ENCODE results near the gene CAMK1G.
A peak's percentile ranks its signal among the peaks of the same experiment; 100 is the strongest.

CAMK1G gene

DNA sequence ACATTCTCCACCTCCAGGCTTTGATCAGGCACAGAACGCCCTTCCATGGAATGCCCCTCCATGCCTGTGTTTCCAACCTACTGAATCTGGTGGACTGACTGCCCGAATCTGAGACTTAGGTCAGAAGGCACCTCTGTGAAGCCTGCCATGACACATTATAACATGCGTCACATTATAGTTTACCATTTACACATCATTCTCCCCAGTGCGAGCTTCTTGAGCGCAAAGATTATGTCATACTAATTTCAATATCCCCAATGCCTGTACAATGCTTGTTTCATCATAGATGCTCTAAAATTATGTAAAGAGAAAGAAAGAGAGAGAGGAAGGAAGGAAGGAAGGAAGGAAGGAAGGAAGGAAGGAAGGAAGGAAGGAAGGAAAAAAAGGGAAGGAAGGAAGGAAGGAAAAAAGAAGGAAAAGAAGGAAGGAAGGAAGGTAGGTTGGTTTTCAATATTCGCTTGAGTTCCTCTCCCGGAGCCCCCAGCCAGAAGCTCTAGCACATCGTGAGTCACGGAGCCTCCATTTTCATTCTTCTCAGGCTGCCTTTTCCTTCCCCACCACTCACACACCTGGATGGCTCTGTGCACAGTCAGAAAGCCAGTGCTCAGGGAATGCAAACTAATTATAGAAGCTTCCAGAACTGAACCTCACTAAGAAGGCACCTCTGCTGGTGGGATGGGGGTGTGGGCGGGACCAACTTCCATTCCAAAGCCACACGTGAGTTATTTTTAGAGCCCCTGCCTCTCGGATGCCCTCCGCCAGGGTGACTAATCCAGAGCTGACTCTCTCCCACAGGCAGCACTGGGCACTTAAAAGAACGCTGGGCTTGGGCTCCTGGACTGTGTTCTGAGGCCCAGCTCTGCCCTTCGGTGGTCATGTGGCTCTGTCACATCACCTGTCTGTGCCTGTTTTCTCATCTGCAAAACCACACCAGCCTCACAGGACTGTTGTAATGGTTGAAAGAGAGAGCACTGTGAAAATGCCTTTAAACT lies 41.3 kb downstream of the CAMK1G start:
- whole genome bisulfite sequencing (ENCODE audit: insufficient coverage): 98% methylated on average over 9 of the region's 15 CpGs
- POLR2A ChIA-PET: interaction anchor here (0.7 kb wide), 1 partner anchor 10 kb away, joined by 3 read pairs; no protein-coding TSS in a partner anchor

DNA sequence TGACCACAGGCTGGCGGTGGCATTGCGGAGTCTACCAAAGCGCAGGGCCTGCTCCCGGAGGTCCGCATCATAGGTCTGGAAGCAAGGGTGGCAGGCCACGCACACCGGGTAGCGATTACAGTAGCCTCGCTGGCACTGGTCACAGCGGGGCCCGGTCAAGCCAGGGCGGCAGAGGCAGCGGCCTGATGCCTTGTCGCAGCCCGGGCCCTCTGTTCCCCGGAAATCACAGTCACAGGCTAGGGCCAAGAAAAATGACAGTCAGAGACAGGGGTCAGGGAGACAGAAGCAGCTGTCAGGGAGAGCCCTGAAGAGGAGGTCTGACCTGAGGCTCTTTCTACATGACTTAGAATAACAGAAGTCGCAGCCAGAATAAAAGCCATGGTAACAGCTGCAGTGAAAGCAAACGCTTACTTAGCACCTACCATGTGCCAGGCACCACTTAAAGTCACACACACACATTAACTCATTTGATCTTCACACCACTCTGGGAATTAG lies 42.3 kb downstream of the CAMK1G start:
- Histone ChIP-seq H3K9me3 (ENCODE audit: control extremely low read depth in 1 of 5, control insufficient read depth in 4 of 5, insufficient read depth in 2 of 5, low read depth in 1 of 5, low read length in 4 of 5) (no peaks in the 10 kb centered on the region), H3K36me3 (ENCODE audit: control insufficient read depth in 4 of 4, insufficient read depth in 4 of 4, low read length in 3 of 4) (no peaks in the 10 kb centered on the region), H3K4me3 (ENCODE audit: control insufficient read depth in 1 of 7, extremely low read depth in 1 of 7, insufficient read depth in 4 of 7, low read depth in 2 of 7, low read length in 6 of 7) (no peak overlapping the region), H3K27ac (ENCODE audit: insufficient read depth in 1 of 2, low read depth in 1 of 2, low read length in 2 of 2, poor library complexity in 1 of 2, severe bottlenecking in 2 of 2) (no peak overlapping the region), H3K27me3 (replicated peaks in 2 of 5; ENCODE audit: control insufficient read depth in 4 of 5, insufficient read depth in 5 of 5, low read length in 4 of 5) (peaks cover 0 to 9% (median 6%) of the 10 kb centered on the region in 5 experiments), H3K4me1 (ENCODE audit: control extremely low read depth in 1 of 4, control insufficient read depth in 4 of 4, insufficient read depth in 4 of 4, low read length in 3 of 4) (peaks cover 0 to 11% (median 3%) of the 10 kb centered on the region in 4 experiments)
- WGBS (ENCODE audit: insufficient coverage): 95% methylated on average over 14 of the region's 18 CpGs
- CTCF ChIA-PET: no interaction called here
- peak in 1 of 3 donors; percentile 3 for DNase-seq
- POLR2A ChIA-PET: no interaction called here

More for the DNA sequence above, 41.3 kb downstream of the CAMK1G start:
- Histone ChIP-seq H3K27me3 (replicated peaks in 2 of 5; ENCODE audit: control insufficient read depth in 4 of 5, insufficient read depth in 5 of 5, low read length in 4 of 5) (peaks cover 0 to 7% (median 5%) of the 10 kb centered on the region in 5 experiments), H3K9me3 (ENCODE audit: control extremely low read depth in 1 of 5, control insufficient read depth in 4 of 5, insufficient read depth in 2 of 5, low read depth in 1 of 5, low read length in 4 of 5) (no peaks in the 10 kb centered on the region), H3K4me3 (ENCODE audit: control insufficient read depth in 1 of 7, extremely low read depth in 1 of 7, insufficient read depth in 4 of 7, low read depth in 2 of 7, low read length in 6 of 7) (no peak overlapping the region), H3K36me3 (ENCODE audit: control insufficient read depth in 4 of 4, insufficient read depth in 4 of 4, low read length in 3 of 4) (no peaks in the 10 kb centered on the region), H3K27ac (ENCODE audit: insufficient read depth in 1 of 2, low read depth in 1 of 2, low read length in 2 of 2, poor library complexity in 1 of 2, severe bottlenecking in 2 of 2) (no peak overlapping the region), H3K4me1 (ENCODE audit: control extremely low read depth in 1 of 4, control insufficient read depth in 4 of 4, insufficient read depth in 4 of 4, low read length in 3 of 4) (peaks cover 0 to 11% (median 3%) of the 10 kb centered on the region in 4 experiments)
- DNase-seq: peak in 1 of 3 donors; percentile 3
- CTCF ChIA-PET: interaction anchor here (1.0 to 1.9 kb wide), 8 partner anchors 12 to 73 kb away, joined by 3 to 7 read pairs (median 4); partner anchors contain the start of gene G0S2

DNA sequence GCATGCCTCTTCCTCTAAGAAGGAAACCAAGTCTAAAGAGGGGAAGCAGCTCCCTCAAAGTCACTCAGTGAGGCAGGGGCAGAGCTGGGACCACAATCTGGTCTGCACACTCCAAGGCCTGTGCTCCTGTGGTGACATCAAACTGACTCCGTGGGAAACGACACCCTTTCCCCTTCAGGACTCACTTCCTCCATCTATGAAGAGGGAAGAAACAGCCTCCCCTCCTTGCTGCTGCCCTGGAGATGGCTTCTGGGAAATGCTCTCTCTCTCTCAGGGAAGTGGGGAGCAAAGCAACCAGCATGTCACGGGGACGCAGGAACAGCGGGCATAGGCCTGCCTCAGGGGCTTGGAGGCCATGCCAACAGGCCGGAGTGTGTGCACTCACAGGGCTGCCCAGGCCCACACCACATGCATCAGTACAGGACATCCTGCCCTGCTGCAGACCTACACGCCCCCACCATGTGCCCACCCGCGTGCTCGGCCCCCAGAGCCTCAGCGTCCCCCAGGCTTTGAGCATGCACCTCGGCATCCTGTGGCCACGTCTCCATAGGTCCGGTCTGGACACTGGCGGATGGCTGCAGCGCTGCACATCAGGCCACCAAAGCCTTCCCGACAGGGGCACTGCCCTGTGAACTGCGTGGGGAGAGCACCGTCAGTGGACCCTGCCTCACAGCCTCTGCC lies 43.0 kb downstream of the CAMK1G start:
- H3K36me3 ChIP-seq (ENCODE audit: control insufficient read depth in 4 of 4, insufficient read depth in 4 of 4, low read length in 3 of 4): no peaks in the 10 kb centered on the region
- peaks cover 0 to 10% (median 6%) of the 10 kb centered on the region in 5 experiments for H3K27me3 ChIP-seq (replicated peaks in 2 of 5; ENCODE audit: control insufficient read depth in 4 of 5, insufficient read depth in 5 of 5, low read length in 4 of 5)

DNA sequence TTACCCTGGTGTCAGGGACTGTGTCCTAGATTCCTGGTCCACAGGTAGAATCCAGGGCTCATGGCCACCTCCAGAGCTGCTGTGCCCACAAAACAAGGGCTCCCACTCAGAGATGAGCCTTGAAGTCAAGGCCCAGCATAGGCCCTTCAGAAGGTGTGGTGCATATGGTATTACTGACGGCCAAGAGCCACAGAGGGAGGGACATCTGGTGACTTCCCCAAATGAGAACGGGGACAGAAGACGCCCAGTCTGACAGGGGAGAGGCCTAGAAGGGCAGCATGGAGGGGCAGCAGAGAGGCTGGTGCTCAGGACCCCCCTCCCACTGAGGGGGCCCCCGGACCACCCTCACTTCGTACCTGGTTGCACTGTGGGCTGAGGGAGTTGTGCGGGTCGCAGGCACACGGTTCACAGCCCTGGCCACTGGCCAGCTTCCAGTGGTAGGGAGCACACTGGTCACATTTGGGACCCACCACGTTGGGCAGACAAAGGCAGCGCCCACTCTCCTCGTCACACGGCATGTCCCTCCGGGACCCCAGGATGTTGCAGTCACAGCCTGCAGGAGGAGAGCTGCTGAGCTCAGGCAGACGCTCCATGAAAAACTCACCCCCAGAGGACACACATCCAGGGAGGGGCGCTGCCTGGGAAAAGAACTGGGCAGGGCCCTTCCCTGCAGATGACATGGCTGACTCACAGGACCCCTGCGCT lies 43.7 kb downstream of the CAMK1G start:
- no peak overlapping the region for H3K27ac ChIP-seq (ENCODE audit: insufficient read depth in 1 of 2, low read depth in 1 of 2, low read length in 2 of 2, poor library complexity in 1 of 2, severe bottlenecking in 2 of 2)
- H3K4me1 ChIP-seq (ENCODE audit: control extremely low read depth in 1 of 4, control insufficient read depth in 4 of 4, insufficient read depth in 4 of 4, low read length in 3 of 4): peaks cover 0 to 7% (median 3%) of the 10 kb centered on the region in 4 experiments
- POLR2A ChIA-PET: no interaction called here
- 40% methylated on average over 15 of the region's 16 CpGs for WGBS (ENCODE audit: insufficient coverage)
- peaks cover 0 to 12% (median 6%) of the 10 kb centered on the region in 5 experiments for H3K27me3 ChIP-seq (replicated peaks in 2 of 5; ENCODE audit: control insufficient read depth in 4 of 5, insufficient read depth in 5 of 5, low read length in 4 of 5)
- H3K36me3 ChIP-seq (ENCODE audit: control insufficient read depth in 4 of 4, insufficient read depth in 4 of 4, low read length in 3 of 4): no peaks in the 10 kb centered on the region
- no peaks in the 10 kb centered on the region for H3K9me3 ChIP-seq (ENCODE audit: control extremely low read depth in 1 of 5, control insufficient read depth in 4 of 5, insufficient read depth in 2 of 5, low read depth in 1 of 5, low read length in 4 of 5)
- DNase-seq: peak in 2 of 3 donors; percentile 58 to 67
- no peak overlapping the region for H3K4me3 ChIP-seq (ENCODE audit: control insufficient read depth in 1 of 7, extremely low read depth in 1 of 7, insufficient read depth in 4 of 7, low read depth in 2 of 7, low read length in 6 of 7)
- CTCF ChIA-PET: interaction anchor here (0.7 to 2.4 kb wide), 10 partner anchors 8 to 51 kb away, joined by 3 to 7 read pairs (median 3); partner anchors contain the start of gene LAMB3

More for the DNA sequence above, 43.0 kb downstream of the CAMK1G start:
- ChIA-PET POLR2A (no interaction called here), CTCF (interaction anchor here (1.3 to 1.8 kb wide), 3 partner anchors 9 to 46 kb away, joined by 3 to 7 read pairs (median 5); no protein-coding TSS in a partner anchor)
- peaks cover 0 to 8% (median 3%) of the 10 kb centered on the region in 4 experiments for H3K4me1 ChIP-seq (ENCODE audit: control extremely low read depth in 1 of 4, control insufficient read depth in 4 of 4, insufficient read depth in 4 of 4, low read length in 3 of 4)
- no peaks in the 10 kb centered on the region for H3K9me3 ChIP-seq (ENCODE audit: control extremely low read depth in 1 of 5, control insufficient read depth in 4 of 5, insufficient read depth in 2 of 5, low read depth in 1 of 5, low read length in 4 of 5)
- no peak overlapping the region for H3K4me3 ChIP-seq (ENCODE audit: control insufficient read depth in 1 of 7, extremely low read depth in 1 of 7, insufficient read depth in 4 of 7, low read depth in 2 of 7, low read length in 6 of 7)
- DNase-seq: no peak
- no peak overlapping the region for H3K27ac ChIP-seq (ENCODE audit: insufficient read depth in 1 of 2, low read depth in 1 of 2, low read length in 2 of 2, poor library complexity in 1 of 2, severe bottlenecking in 2 of 2)
- 95% methylated on average over 17 of the region's 19 CpGs for WGBS (ENCODE audit: insufficient coverage)

DNA sequence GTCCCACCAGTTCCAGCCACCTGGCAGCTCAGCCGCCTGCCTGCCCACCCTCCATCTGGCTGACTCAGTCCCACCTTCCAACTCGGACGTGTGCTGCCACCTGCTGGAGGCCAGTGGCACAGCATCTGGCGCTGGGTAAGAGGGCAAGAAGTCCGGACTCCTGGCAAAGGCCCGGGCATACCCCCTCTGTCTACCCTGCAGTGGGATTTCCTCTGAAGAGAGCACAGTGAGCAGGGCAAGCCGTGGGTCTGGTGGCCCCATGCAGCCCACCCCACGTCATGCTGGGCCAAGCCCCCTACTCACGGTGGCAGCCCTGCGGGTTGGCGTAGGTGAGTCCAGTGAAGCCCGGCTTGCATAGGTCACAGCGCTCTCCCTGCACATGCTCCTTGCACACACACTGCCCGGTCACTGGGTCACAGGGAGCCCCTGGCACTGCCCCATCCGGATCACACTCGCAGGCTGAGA lies 44.2 kb downstream of the CAMK1G start:
- WGBS (ENCODE audit: insufficient coverage): 41% methylated on average over 15 of the region's 16 CpGs
- Histone ChIP-seq H3K27ac (ENCODE audit: insufficient read depth in 1 of 2, low read depth in 1 of 2, low read length in 2 of 2, poor library complexity in 1 of 2, severe bottlenecking in 2 of 2) (no peak overlapping the region), H3K27me3 (replicated peaks in 2 of 5; ENCODE audit: control insufficient read depth in 4 of 5, insufficient read depth in 5 of 5, low read length in 4 of 5) (peaks cover 0 to 16% (median 8%) of the 10 kb centered on the region in 5 experiments), H3K4me1 (ENCODE audit: control extremely low read depth in 1 of 4, control insufficient read depth in 4 of 4, insufficient read depth in 4 of 4, low read length in 3 of 4) (peaks cover 0 to 7% (median 3%) of the 10 kb centered on the region in 4 experiments), H3K9me3 (ENCODE audit: control extremely low read depth in 1 of 5, control insufficient read depth in 4 of 5, insufficient read depth in 2 of 5, low read depth in 1 of 5, low read length in 4 of 5) (no peaks in the 10 kb centered on the region), H3K36me3 (ENCODE audit: control insufficient read depth in 4 of 4, insufficient read depth in 4 of 4, low read length in 3 of 4) (no peaks in the 10 kb centered on the region), H3K4me3 (ENCODE audit: control insufficient read depth in 1 of 7, extremely low read depth in 1 of 7, insufficient read depth in 4 of 7, low read depth in 2 of 7, low read length in 6 of 7) (no peak overlapping the region)
- DNase-seq: peak; percentile 77 to 86 (median 83)
- ChIA-PET POLR2A (no interaction called here), CTCF (interaction anchor here (0.7 to 2.4 kb wide), 10 partner anchors 9 to 52 kb away, joined by 3 to 7 read pairs (median 3); partner anchors contain the start of gene LAMB3)

DNA sequence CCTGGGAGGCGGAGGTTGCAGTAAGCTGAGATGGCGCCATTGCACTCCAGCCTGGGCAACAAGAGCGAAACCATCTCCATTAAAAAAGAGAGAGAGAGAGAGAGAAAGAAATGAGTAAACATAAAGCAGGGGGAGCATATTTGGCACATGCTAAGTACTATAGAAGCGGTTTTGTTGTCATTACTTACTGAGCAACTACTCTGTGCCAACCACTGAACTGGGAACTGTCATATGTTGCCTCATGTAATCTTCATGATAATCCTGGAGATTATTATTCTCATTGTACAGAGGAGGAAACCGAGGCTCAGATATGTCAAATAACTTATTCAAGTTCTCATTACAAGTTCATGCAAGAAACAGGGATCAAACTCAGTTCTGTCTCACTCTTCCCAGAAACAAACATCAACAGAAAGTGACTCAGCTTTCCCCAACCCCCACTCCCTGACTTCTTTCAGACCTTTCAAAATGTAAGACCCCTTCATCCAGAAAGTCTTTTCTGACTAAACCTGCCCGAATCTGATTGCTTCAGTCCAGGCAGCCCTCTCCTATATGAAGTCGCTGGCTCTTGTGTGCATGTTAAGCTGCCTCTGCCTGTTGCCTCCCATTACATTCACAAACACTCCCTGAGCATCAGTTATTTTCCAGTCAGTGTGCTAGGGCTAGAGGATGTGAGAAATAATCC lies 45.2 kb downstream of the CAMK1G start:
- Histone ChIP-seq H3K27ac (ENCODE audit: insufficient read depth in 1 of 2, low read depth in 1 of 2, low read length in 2 of 2, poor library complexity in 1 of 2, severe bottlenecking in 2 of 2) (no peak overlapping the region), H3K36me3 (ENCODE audit: control insufficient read depth in 4 of 4, insufficient read depth in 4 of 4, low read length in 3 of 4) (no peaks in the 10 kb centered on the region), H3K9me3 (ENCODE audit: control extremely low read depth in 1 of 5, control insufficient read depth in 4 of 5, insufficient read depth in 2 of 5, low read depth in 1 of 5, low read length in 4 of 5) (no peaks in the 10 kb centered on the region), H3K4me3 (ENCODE audit: control insufficient read depth in 1 of 7, extremely low read depth in 1 of 7, insufficient read depth in 4 of 7, low read depth in 2 of 7, low read length in 6 of 7) (no peak overlapping the region), H3K27me3 (replicated peaks in 2 of 5; ENCODE audit: control insufficient read depth in 4 of 5, insufficient read depth in 5 of 5, low read length in 4 of 5) (peaks cover 0 to 17% (median 10%) of the 10 kb centered on the region in 5 experiments), H3K4me1 (ENCODE audit: control extremely low read depth in 1 of 4, control insufficient read depth in 4 of 4, insufficient read depth in 4 of 4, low read length in 3 of 4) (peaks cover 0 to 7% (median 3%) of the 10 kb centered on the region in 4 experiments)
- 93% methylated on average over 3 of the region's 7 CpGs for WGBS (ENCODE audit: insufficient coverage)
- DNase-seq: no peak
- ChIA-PET CTCF (interaction anchor here (1.0 to 4.2 kb wide), 9 partner anchors 14 to 62 kb away, joined by 5 to 16 read pairs (median 7); no protein-coding TSS in a partner anchor), POLR2A (no interaction called here)

Measured in common myeloid progenitor, CD34-positive (primary cell).